Esophagus muscularis mucosa (tissue), 4 donors: ENCODE data around the gene OBI1.

Experiments used
- EP300 ChIP-seq: sonication (generic); formaldehyde crosslinking; IDR thresholded peaks from one replicate; pipeline ENCODE4 v1.6.1; 2017; ENCODE audit warnings: antibody characterized with exemption
- POLR2A ChIP-seq: fragments of 450-650 bp; IDR thresholded peaks from one replicate; pipeline ENCODE4 v1.6.1; 2017; ENCODE audit warnings: antibody characterized with exemption, moderate library complexity, mild to moderate bottlenecking, low read depth
- POLR2AphosphoS5 ChIP-seq, 2 donors: sonication (generic); formaldehyde crosslinking; IDR thresholded peaks; one replicate each; pipeline ENCODE4 v1.6.1; 2017; ENCODE audit warnings: antibody characterized with exemption in 2 of 2
- TF ChIP-seq, protein P1 (sequence below), 3 experiments: fragments of 200-600 bp in 2 of 3; fragments of 450-650 bp in 1 of 3; sonication (generic) in 2 of 3; IDR thresholded peaks; one replicate each; pipeline ENCODE4 v1.5.1; 2017 to 2019; ENCODE audit warnings: antibody characterized with exemption in 3 of 3, mild to moderate bottlenecking in 2 of 3, moderate library complexity in 1 of 3

DNA sequence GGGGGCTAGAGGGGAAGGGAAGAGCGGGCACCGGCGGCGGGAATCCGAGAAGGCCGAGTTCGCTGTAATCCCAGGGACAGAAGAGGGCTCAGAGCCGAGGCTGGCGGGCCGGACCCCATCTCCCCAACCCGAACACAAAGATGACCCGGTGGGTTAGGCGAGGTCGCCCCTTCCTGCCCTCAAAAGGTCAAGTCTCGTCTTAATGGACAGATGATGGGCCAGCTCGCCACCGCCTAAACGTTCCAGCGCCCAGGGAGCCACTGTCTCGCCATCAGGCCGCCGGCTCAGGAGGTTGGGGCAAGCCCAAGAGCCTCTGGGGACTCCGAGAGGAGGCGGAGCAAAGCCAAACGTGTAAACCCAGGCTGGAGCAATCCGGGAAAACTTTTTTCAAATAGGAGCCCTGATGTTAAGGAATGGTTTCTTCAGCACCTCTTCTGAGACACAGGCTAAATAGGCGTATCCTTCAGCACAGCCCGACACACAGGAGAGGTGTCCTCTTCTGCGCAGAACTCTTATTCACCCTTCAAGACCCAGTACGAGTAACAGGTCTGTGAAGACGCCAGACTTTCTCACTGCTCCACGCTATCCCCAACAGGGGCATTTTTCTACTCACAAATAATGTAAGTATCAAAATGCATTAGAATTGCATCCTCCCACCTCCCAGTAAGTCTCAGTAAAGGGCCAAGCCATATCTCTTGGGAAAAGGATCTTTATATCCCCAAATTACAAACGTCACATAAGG, 49.3 kb downstream of the OBI1 start:
- TF ChIP-seq POLR2A = no peak
- TF ChIP-seq POLR2AphosphoS5 (IDR thresholded peaks at IDR 0.05) = no peak
- TF ChIP-seq, protein P1, sequence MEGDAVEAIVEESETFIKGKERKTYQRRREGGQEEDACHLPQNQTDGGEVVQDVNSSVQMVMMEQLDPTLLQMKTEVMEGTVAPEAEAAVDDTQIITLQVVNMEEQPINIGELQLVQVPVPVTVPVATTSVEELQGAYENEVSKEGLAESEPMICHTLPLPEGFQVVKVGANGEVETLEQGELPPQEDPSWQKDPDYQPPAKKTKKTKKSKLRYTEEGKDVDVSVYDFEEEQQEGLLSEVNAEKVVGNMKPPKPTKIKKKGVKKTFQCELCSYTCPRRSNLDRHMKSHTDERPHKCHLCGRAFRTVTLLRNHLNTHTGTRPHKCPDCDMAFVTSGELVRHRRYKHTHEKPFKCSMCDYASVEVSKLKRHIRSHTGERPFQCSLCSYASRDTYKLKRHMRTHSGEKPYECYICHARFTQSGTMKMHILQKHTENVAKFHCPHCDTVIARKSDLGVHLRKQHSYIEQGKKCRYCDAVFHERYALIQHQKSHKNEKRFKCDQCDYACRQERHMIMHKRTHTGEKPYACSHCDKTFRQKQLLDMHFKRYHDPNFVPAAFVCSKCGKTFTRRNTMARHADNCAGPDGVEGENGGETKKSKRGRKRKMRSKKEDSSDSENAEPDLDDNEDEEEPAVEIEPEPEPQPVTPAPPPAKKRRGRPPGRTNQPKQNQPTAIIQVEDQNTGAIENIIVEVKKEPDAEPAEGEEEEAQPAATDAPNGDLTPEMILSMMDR (IDR thresholded peaks at IDR 0.05) = no peak
- TF ChIP-seq EP300 = no peak
